DOHH2 (cell line): ENCODE measurements around the gene RIPPLY2.

Source experiments
- H3F3A ChIP-seq: fragments of 200-600 bp; sonication (generic), shearing (Covaris generic); 2 replicates; pipeline ENCODE4 v1.6.0; 2016; ENCODE audit warnings: antibody characterized with exemption, mild to moderate bottlenecking; ENCODE audit not compliant: control insufficient read depth, insufficient read depth
- H3K27ac ChIP-seq: fragments of 200-600 bp; sonication (generic); 2 replicates; pipeline ENCODE4 v1.5.1; 2014; ENCODE audit warnings: low read depth, mild to moderate bottlenecking, low read length, moderate library complexity
- H3K27me3 ChIP-seq: fragments of 200-600 bp; sonication (generic); 2 replicates; pipeline ENCODE4 v1.6.1; 2014; ENCODE audit warnings: mild to moderate bottlenecking, low read length, mixed read lengths; ENCODE audit not compliant: control insufficient read depth
- H3K36me3 ChIP-seq: fragments of 200-600 bp; sonication (generic); 2 replicates; pipeline ENCODE4 v1.6.1; 2014; ENCODE audit warnings: mild to moderate bottlenecking, low read length, moderate library complexity, mixed read lengths; ENCODE audit not compliant: control insufficient read depth
- H3K4me1 ChIP-seq: fragments of 200-600 bp; sonication (generic); 2 replicates; pipeline ENCODE4 v1.6.1; 2014; ENCODE audit warnings: mild to moderate bottlenecking, low read length, mixed read lengths; ENCODE audit not compliant: control insufficient read depth
- H3K4me2 ChIP-seq: fragments of 200-600 bp; sonication (generic); 2 replicates; pipeline ENCODE4 v1.6.0; 2014; ENCODE audit warnings: mild to moderate bottlenecking, low read length, moderate library complexity
- H3K4me3 ChIP-seq: fragments of 200-600 bp; sonication (generic); 2 replicates; pipeline ENCODE4 v1.5.1; 2014; ENCODE audit warnings: mild to moderate bottlenecking, low read length, mixed read lengths
- H3K79me2 ChIP-seq: fragments of 200-600 bp; sonication (generic); 2 replicates; pipeline ENCODE4 v1.6.1; 2014; ENCODE audit warnings: mild to moderate bottlenecking, low read length, mixed read lengths; ENCODE audit not compliant: control insufficient read depth
- H3K9me2 ChIP-seq: fragments of 200-600 bp; sonication (generic); replicated peaks from 2 replicates; pipeline ENCODE4 v1.6.1; 2014; ENCODE audit warnings: mild to moderate bottlenecking, low read length, mixed read lengths; ENCODE audit not compliant: control insufficient read depth
- H3K9me3 ChIP-seq: fragments of 200-600 bp; sonication (generic); 2 replicates; pipeline ENCODE4 v1.6.1; 2014; ENCODE audit warnings: antibody characterized with exemption, low read length, mixed read lengths; ENCODE audit not compliant: control insufficient read depth, insufficient read depth
- H4K20me1 ChIP-seq: fragments of 200-600 bp; sonication (generic); 2 replicates; pipeline ENCODE4 v1.6.0; 2014; ENCODE audit warnings: low read depth, mild to moderate bottlenecking, antibody characterized with exemption, low read length, moderate library complexity; ENCODE audit not compliant: control insufficient read depth, insufficient read depth
- EZH2phosphoT487 ChIP-seq: fragments of 200-600 bp; sonication (generic); IDR thresholded peaks from 2 replicates; pipeline ENCODE4 v1.6.1; 2017; ENCODE audit warnings: borderline replicate concordance, mild to moderate bottlenecking, antibody characterized with exemption, low read length, moderate library complexity, mixed read lengths
- TF ChIP-seq, protein P1 (sequence below): fragments of 200-600 bp; sonication (generic); IDR thresholded peaks from one replicate; pipeline ENCODE4 v1.5.1; 2014; ENCODE audit warnings: antibody characterized with exemption, mild to moderate bottlenecking, low read depth, low read length; ENCODE audit not compliant: poor library complexity, severe bottlenecking

The RIPPLY2 gene

DNA sequence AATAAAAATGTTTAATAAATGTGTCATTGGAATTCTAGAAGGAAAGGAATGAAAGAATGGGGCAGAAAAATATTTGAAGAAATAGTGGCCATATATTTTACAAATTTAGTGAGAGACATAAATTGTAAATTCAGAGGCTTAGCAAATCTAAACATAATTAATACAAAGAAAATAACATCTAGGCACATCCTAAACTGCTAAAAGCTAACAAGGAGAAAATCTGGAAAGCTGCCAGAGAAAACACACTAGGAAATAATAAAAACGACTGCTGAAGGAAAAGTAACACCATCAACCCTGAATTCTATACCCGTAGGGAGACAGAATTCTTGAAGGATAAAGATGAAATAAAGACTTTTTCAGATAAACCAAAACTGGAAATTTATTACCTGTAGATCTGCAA is 30.1 kb downstream of the RIPPLY2 start:
- no peaks in the 10 kb centered on the region for H3K27me3 ChIP-seq
- H3K4me2 ChIP-seq, result no peak overlapping the region
- peaks cover 10% of the 10 kb centered on the region for H3F3A ChIP-seq
- H3K4me3 ChIP-seq, result no peak overlapping the region
- H3K79me2 ChIP-seq, result peaks cover 76% of the 10 kb centered on the region
- TF ChIP-seq, protein P1, sequence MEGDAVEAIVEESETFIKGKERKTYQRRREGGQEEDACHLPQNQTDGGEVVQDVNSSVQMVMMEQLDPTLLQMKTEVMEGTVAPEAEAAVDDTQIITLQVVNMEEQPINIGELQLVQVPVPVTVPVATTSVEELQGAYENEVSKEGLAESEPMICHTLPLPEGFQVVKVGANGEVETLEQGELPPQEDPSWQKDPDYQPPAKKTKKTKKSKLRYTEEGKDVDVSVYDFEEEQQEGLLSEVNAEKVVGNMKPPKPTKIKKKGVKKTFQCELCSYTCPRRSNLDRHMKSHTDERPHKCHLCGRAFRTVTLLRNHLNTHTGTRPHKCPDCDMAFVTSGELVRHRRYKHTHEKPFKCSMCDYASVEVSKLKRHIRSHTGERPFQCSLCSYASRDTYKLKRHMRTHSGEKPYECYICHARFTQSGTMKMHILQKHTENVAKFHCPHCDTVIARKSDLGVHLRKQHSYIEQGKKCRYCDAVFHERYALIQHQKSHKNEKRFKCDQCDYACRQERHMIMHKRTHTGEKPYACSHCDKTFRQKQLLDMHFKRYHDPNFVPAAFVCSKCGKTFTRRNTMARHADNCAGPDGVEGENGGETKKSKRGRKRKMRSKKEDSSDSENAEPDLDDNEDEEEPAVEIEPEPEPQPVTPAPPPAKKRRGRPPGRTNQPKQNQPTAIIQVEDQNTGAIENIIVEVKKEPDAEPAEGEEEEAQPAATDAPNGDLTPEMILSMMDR, result no peak
- TF ChIP-seq EZH2phosphoT487, result no peak
- H3K27ac ChIP-seq, result no peak overlapping the region
- H4K20me1 ChIP-seq, result peaks cover 10% of the 10 kb centered on the region
- no peaks in the 10 kb centered on the region for H3K36me3 ChIP-seq
- no peaks in the 10 kb centered on the region for H3K9me3 ChIP-seq
- no peaks in the 10 kb centered on the region for H3K9me2 ChIP-seq
- peaks cover 5% of the 10 kb centered on the region; the same call in 1 of the 2 replicates for H3K4me1 ChIP-seq

DNA sequence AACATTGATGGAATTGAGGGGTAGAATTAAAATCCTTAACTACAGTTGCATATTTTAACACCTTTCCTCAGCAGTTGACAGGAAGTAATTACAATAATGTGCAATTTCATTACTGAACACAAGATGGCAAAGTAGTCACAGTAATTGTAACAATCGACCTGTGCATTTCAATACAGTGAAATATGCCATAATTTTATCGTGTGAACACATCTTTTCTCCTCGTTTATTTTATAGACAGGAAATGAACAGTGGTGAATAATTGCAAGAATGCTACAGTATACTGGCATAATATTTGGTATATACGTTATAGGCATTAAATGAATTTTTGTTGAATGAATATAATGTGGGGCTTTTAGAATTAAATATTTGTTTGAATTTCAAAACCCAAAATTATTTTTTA is 31.4 kb downstream of the RIPPLY2 start:
- Histone ChIP-seq H3K9me2 (no peaks in the 10 kb centered on the region), H3K79me2 (peaks cover 74% of the 10 kb centered on the region), H3F3A (peaks cover 10% of the 10 kb centered on the region), H3K27me3 (no peaks in the 10 kb centered on the region), H3K4me1 (peaks cover 5% of the 10 kb centered on the region; the same call in 1 of the 2 replicates), H3K9me3 (no peaks in the 10 kb centered on the region), H3K27ac (no peak overlapping the region), H4K20me1 (peaks cover 10% of the 10 kb centered on the region), H3K36me3 (no peaks in the 10 kb centered on the region), H3K4me3 (no peak overlapping the region), H3K4me2 (no peak overlapping the region)
- TF ChIP-seq, protein P1, result peak; percentile 72
- no peak for TF ChIP-seq EZH2phosphoT487

DNA sequence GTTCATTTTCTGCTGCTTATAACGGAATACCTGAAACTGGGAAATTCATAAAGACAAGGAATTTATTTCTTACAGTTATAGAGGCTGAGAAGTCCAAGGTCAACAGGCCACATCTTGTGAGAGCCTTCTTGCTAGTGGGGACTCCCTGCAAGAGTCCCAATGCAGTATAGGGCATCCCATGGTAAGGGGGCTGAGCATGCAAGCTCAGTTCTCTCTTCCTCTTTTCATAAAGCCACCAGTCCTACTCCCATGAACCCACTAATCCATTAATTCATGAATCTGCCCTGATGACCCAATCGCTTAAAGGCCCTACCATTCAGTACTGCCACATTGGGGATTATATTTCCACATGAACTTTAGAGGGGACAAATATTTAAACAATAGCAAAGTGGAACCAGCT is 32.8 kb downstream of the RIPPLY2 start:
- TF ChIP-seq, protein P1, result no peak
- TF ChIP-seq EZH2phosphoT487, result no peak
- H3K36me3 ChIP-seq, result no peaks in the 10 kb centered on the region
- H3K4me3 ChIP-seq, result no peak overlapping the region
- H3K27me3 ChIP-seq, result no peaks in the 10 kb centered on the region
- peaks cover 5% of the 10 kb centered on the region; the same call in 1 of the 2 replicates for H3K4me1 ChIP-seq
- H3F3A ChIP-seq, result peaks cover 10% of the 10 kb centered on the region
- H3K9me3 ChIP-seq, result no peaks in the 10 kb centered on the region
- H3K27ac ChIP-seq, result no peak overlapping the region
- no peaks in the 10 kb centered on the region for H3K9me2 ChIP-seq
- H4K20me1 ChIP-seq, result peaks cover 10% of the 10 kb centered on the region
- H3K79me2 ChIP-seq, result peaks cover 63% of the 10 kb centered on the region
- no peak overlapping the region for H3K4me2 ChIP-seq
